Fibroblast of skin of right biceps (primary cell): ENCODE data around the gene HS2ST1.
"Not testable (repeated sequence)": the region's sequence is repeated elsewhere in the genome, so short reads cannot be mapped to it uniquely, and the experiment has no call there.

Experiments
- DNase-seq: peaks from one replicate; pipeline ENCODE4 v3.0.0-alpha.2; 2013

HS2ST1 gene

GRCh38 chr1:86926883-86927282 is 12.4 kb downstream of the HS2ST1 start:
- DNase-seq, result no peak

- no peak for DNase-seq
These were observed 14.4 kb downstream of the HS2ST1 start for GRCh38 chr1:86928819-86929218.

GRCh38 chr1:86933051-86933450 is 18.6 kb downstream of the HS2ST1 start:
- no peak for DNase-seq

- DNase-seq, result no peak
These were observed 19.3 kb downstream of the HS2ST1 start for GRCh38 chr1:86933562-86934377.

GRCh38 chr1:86938450-86938849 is 24.0 kb downstream of the HS2ST1 start:
- DNase-seq, result no peak

DNA sequence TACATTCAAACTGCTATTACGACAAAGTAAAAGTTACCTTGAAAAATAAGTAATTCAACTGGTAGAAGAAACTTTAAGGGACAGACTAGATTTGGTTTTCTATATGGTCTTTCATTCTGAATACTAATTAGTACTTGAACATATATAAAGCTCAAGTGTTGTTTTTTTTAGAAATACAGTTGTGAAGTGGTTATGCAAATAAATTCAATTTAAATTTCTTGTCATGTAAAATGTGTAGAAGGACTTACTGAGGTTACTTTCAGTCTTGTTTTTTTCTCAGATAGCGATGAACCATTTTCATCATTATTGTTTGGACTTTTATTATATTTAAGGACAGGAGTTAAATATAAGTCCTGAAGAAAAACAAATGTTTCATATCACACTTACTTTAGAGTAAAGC is 24.4 kb downstream of the HS2ST1 start:
- no peak for DNase-seq

GRCh38 chr1:86939406-86939805 is 25.0 kb downstream of the HS2ST1 start:
- no peak for DNase-seq

- no peak for DNase-seq
These were observed 26.2 kb downstream of the HS2ST1 start for GRCh38 chr1:86940599-86940998.

DNA sequence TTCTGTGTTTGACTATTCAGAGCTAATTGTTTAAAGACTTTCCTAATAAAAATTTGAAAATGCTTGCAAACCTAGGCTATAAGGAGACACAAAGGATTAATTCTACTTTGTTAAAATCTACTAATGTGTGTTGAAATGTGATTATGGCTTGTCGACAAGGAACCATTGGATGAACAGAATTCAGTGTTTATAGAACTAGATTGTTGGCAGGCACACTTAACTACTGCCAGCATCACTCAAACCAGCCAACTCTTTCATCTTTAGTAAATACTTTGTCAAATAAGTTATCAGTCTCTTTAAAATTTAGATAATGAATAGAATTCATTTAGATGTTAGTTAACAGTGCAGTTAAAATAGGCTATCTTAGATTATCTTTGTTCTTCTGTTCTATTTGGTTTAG is 27.6 kb downstream of the HS2ST1 start:
- DNase-seq, result no peak

- no peak for DNase-seq
These were observed 28.3 kb downstream of the HS2ST1 start for GRCh38 chr1:86942743-86943142.

- no peak for DNase-seq
These were observed 33.8 kb downstream of the HS2ST1 start for GRCh38 chr1:86948212-86948611.

DNA sequence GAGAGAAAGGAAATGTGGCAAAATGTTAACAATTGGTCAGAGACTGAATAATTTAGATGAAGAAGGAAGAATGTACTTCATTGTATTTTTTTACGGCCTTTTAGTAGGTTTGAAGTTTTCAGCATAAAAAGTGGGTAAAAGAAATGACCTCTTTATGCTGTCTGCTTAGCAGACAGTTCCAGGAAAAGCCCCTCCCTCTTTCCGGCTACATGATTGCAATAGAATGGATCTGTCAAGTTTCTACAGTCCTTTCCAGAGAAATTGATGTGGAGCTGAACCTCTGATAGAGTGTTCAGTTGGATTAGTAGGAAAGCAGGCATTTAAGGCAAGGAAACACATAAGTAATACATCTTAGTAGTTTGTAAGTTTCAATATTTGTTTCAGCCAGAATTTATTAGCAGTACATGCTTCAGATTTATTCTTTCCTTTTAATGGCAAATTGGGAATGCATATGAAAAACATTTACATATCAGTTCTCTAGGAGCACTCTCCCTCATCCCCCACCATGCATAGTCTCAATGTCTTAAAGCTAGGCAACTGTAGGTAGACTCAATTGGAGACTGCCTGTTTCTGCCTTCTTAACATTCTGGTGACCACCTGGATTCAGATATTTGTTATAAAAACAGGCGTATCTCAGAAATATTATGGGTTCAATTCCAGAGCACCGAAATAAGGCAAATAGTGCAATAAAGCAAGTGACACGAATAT is 36.4 kb downstream of the HS2ST1 start:
- DNase-seq, result no peak

GRCh38 chr1:86951430-86951829 is 37.0 kb downstream of the HS2ST1 start:
- no peak for DNase-seq

GRCh38 chr1:86953167-86953566 is 38.7 kb downstream of the HS2ST1 start:
- DNase-seq, result no peak

DNA sequence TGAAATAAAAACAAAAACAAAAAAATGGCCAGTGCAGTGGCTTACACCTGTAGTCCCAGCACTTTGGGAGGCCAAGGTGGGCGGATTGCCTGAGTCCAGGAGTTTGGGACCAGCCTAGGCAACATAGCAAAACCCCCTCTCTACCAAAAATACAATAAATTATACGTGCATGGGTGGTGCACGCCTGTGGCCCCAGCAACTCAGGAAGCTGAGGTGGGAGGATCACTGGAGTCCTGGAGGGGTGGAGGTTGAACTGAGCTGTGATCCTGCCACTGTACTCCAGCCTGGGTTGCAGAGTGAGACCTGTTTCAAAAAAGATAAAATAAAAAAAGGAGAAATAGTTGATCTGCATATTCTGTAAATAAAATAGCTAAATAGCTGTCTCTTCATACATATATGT is 41.2 kb downstream of the HS2ST1 start:
- no peak for DNase-seq

DNA sequence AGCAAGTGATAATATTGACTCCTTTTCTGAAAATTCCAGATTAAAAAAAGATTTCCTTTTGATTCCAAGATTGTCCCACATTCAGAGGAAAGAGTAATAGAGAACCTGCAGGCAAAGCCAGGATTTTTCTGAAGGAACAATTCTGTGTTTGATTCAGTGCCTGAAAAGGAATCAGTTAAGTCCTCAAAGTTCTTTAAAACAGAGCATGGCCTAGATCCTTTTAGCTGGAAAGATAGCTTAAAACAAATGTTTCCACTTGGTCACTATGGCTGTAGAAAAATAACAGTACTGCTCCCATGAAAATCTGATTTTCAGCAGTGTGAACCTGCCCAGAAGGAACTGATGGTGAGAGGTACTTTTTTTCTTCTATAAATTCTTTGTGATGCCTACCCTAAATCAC is 41.8 kb downstream of the HS2ST1 start:
- DNase-seq, result no peak

- no peak for DNase-seq
These were observed 42.8 kb downstream of the HS2ST1 start for GRCh38 chr1:86957221-86957620.

DNA sequence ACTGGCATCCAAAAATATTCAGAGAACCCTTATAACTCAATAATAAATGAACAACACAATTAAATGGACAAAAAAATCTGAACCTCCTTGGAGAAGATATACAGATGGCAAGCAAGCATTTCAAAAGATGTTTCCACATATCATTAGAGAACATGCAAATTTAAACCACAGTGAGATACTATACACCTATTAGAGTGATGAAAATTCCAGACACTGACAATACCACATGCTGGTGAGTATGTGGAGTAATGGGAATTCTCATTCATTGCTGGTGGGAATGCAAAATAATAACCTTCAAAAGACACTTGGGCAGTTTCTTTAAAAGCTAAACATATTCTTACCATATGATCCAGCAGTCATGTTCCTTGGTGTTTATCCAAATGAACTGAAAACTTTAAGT is 46.1 kb downstream of the HS2ST1 start:
- DNase-seq, result no peak

GRCh38 chr1:86963841-86964240 is 49.4 kb downstream of the HS2ST1 start:
- DNase-seq, result not testable (repeated sequence)

GRCh38 chr1:86965012-86965826 is 50.8 kb downstream of the HS2ST1 start:
- DNase-seq, result peak; percentile 37

DNA sequence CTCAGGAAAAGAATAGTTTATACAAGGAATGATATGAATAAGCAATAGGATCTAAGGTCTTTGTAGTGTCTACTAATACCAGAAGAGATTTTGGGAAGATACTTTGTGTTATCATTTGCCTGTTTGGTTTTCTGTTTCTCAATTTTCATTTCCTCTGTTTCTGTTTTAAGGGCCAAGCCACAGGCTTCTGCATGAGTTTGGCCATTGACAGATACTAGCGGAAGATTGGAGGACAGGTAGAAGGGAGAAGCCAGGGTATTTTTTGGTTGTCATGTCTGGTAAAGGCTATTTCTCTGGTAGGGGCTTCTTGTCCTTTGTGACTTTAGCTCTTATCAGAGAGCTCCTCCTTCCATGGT is 51.4 kb downstream of the HS2ST1 start:
- DNase-seq, result no peak

GRCh38 chr1:86970938-86971337 is 56.5 kb downstream of the HS2ST1 start:
- no peak for DNase-seq

DNA sequence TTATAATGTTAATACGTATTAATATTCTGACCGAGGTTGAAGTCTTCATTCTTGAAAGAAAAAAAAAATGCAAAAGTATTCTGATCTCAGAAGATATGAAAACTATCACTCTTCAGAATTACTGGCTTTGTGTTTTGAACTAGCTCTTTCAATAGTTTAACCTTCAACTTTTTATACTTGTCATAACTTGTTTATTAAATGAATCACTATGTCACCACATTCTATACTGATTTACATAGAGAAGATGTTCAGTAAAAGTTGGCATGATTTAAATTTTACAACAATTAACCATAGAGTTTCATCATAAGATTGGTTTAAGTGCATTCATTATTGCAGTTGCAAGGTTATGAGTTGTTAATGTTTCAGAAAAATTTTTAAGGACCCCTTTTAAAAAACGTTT is 57.3 kb downstream of the HS2ST1 start:
- DNase-seq, result no peak

GRCh38 chr1:86972262-86972661 is 57.8 kb downstream of the HS2ST1 start:
- no peak for DNase-seq
